Activated naive CD8-positive, alpha-beta T cell treated with anti-CD3 and anti-CD28 coated beads, Interleukin-2, amount 10 ng/mL, durations not matched to agents 7 days and 5 days (primary cell): Measurements from ENCODE around the gene UBE2E3. TPM values are rescaled to one million over a fixed set of nuclear protein-coding genes. Genes with fewer than 3 reads are reported as not detected.
"Not testable (repeated sequence)": the region's sequence is repeated elsewhere in the genome, so short reads cannot be mapped to it uniquely, and the experiment has no call there.

Experiments
- ATAC-seq: fragments of 150-1000 bp; cut with Tn5 transposase; one replicate; pipeline ENCODE4 v1.10.0; 2021; ENCODE audit warnings: low read depth, moderate library complexity
- POLR2A ChIA-PET: fragments of 350-600 bp; sonication (Branson Sonifier 250); formaldehyde crosslinking; loops from one replicate; lab custom pipeline; 2021; ENCODE audit warnings: antibody characterized with exemption; lab: Charles Lee
- DNase-seq: peaks from one replicate; pipeline ENCODE4 v3.0.0; 2021
- H3K27ac Mint-ChIP-seq: one replicate; pipeline ENCODE4 v1.8.0; 2022; ENCODE audit warnings: mild to moderate bottlenecking, mixed read lengths
- H3K27me3 Mint-ChIP-seq: one replicate; pipeline ENCODE4 v1.8.0; 2022; ENCODE audit warnings: mild to moderate bottlenecking, moderate library complexity, mixed read lengths
- H3K36me3 Mint-ChIP-seq: one replicate; pipeline ENCODE4 v1.8.0; 2021; ENCODE audit warnings: mild to moderate bottlenecking, mixed read lengths
- H3K4me1 Mint-ChIP-seq: one replicate; pipeline ENCODE4 v1.8.0; 2021; ENCODE audit warnings: mixed read lengths
- H3K4me3 Mint-ChIP-seq: one replicate; pipeline ENCODE4 v1.8.0; 2022; ENCODE audit warnings: mild to moderate bottlenecking, moderate library complexity, mixed read lengths
- H3K9me3 Mint-ChIP-seq: one replicate; pipeline ENCODE4 v1.8.0; 2021; ENCODE audit warnings: mixed read lengths
- total RNA-seq, 2 experiments: library from RNA; stranded (reverse); gene quantifications; one replicate each; pipeline ENCODE4 v1.2.3, GENCODE V29; 2021

UBE2E3 gene
- total RNA-seq, 2 experiments from 2014 or later = 22.0 to 28.8 TPM

GRCh38 chr2:181021199-181021789, 40.9 kb downstream of the UBE2E3 start:
- POLR2A ChIA-PET = no interaction called here
- H3K27ac Mint-ChIP-seq = no peak overlapping the region
- peaks cover 3% of the 10 kb centered on the region for H3K9me3 Mint-ChIP-seq
- H3K36me3 Mint-ChIP-seq = peaks cover 9% of the 10 kb centered on the region
- H3K4me3 Mint-ChIP-seq = no peak overlapping the region
- peaks cover 7% of the 10 kb centered on the region for H3K4me1 Mint-ChIP-seq
- ATAC-seq (no peak), DNase-seq (no peak)
- H3K27me3 Mint-ChIP-seq = no peaks in the 10 kb centered on the region

- Mint-ChIP-seq H3K4me3 (no peak overlapping the region), H3K36me3 (peaks cover 7% of the 10 kb centered on the region), H3K27me3 (no peaks in the 10 kb centered on the region), H3K9me3 (peaks cover 3% of the 10 kb centered on the region), H3K27ac (no peak overlapping the region), H3K4me1 (peaks cover 9% of the 10 kb centered on the region)
- DNase-seq (no peak), ATAC-seq (no peak)
- POLR2A ChIA-PET = no interaction called here
Observed at GRCh38 chr2:181022652-181023051, 42.2 kb downstream of the UBE2E3 start.

DNA sequence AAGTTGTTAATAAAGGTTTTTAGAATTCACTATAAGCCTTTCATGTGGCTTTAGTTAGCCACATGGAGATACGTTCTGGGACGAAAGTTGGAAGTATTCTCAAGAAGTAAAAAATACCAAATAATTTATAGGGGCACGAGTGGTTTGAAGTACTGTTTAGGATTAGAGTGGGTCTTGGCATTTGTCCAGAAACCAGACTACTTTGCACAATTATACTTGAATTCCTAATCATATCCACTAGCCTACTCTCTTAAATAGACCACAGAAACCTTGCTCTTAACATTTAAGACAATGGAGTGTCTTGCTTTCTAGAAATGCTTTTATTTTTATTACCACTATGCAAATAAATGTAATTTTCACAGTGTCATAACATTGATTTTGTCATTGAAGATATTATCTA, 44.6 kb downstream of the UBE2E3 start:
- no peaks in the 10 kb centered on the region for H3K27me3 Mint-ChIP-seq
- DNase-seq (no peak), ATAC-seq (no peak)
- H3K36me3 Mint-ChIP-seq = peaks cover 5% of the 10 kb centered on the region
- POLR2A ChIA-PET = no interaction called here
- no peak overlapping the region for H3K27ac Mint-ChIP-seq
- no peak overlapping the region for H3K4me3 Mint-ChIP-seq
- peaks cover 2% of the 10 kb centered on the region for H3K9me3 Mint-ChIP-seq
- peaks cover 7% of the 10 kb centered on the region for H3K4me1 Mint-ChIP-seq

DNA sequence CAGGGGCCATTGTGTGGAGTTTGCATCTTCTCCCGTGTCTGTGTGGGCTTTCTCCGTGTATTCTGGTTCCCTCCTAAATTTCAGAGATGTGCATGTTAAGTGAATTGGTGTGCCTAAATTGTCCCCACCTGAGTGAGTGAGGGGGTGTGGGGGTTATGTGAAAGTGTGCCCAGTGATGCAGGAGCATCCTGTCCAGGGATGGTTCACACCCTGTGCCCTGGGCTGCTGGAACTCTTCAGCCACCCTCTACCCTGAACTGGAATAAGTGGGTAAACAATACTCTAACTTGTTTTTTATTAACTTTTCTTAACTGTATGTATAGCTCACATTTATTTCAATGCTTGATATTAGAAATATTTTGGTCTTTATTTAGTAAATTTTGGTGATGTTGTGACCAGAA, 56.0 kb downstream of the UBE2E3 start:
- no peak for ATAC-seq
- Mint-ChIP-seq H3K36me3 (peaks cover 5% of the 10 kb centered on the region), H3K27me3 (no peaks in the 10 kb centered on the region), H3K4me3 (no peak overlapping the region), H3K9me3 (peaks cover 3% of the 10 kb centered on the region), H3K4me1 (peaks cover 12% of the 10 kb centered on the region), H3K27ac (no peak overlapping the region)
- DNase-seq = no peak
- POLR2A ChIA-PET = no interaction called here

DNA sequence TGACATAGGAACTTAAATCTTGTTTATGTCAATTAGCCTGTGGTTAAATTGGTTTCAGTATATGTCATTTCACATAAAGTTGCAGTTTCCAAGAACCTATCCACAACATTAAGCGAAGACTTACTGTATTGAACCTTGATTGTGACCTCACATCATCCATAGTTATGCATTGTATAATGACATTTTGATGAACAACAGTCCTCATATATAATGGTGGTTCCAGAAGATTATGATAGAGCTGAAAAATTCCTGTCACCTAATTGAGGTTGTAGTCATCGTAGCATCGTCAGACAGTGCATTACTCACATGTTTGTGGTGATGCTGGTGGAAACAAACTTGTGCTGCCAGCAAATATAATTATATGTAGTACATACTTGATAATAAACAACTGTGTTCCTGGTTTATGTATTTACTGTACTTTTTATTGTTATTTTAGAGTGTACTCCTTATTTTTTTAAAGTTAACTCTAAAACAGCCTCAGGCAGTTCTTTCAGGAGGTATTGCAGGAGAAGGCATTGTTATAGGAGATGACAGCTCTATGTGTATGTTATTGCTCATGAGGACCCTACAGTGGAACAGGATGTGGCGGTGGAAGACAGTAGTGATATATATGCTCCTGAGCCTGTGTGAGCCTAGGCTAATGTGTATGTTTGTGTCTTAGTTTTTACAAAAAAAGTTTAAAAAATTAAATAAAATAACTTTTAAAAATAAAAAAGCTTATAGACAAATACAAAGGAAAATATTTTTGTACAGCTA, 56.6 kb downstream of the UBE2E3 start:
- POLR2A ChIA-PET = no interaction called here
- Mint-ChIP-seq H3K9me3 (peaks cover 3% of the 10 kb centered on the region), H3K27me3 (no peaks in the 10 kb centered on the region), H3K4me1 (peaks cover 12% of the 10 kb centered on the region), H3K27ac (no peak overlapping the region), H3K4me3 (no peak overlapping the region), H3K36me3 (peaks cover 5% of the 10 kb centered on the region)
- ATAC-seq = peak; percentile 88
- DNase-seq = no peak

DNA sequence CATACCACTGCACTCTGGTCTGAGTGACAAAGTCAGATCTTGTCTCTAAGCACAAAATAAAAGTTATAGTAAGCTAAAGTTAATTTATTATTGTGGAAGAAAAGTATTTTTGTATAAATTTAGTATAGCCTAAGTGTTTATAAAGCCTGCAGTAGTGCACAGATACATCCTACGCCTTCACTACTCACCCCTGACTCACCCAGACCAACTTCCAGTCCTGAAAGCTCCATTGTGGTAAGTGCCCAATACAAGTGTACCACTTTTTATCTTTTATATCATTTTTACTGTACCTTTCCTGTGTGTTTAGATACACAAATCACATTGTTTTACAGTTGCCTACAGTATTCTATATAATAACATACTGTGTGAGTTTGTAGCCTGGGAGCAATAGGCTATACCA, 57.5 kb downstream of the UBE2E3 start:
- Mint-ChIP-seq H3K36me3 (peaks cover 2% of the 10 kb centered on the region), H3K4me1 (peaks cover 12% of the 10 kb centered on the region), H3K4me3 (no peak overlapping the region), H3K27me3 (no peaks in the 10 kb centered on the region), H3K9me3 (no peaks in the 10 kb centered on the region), H3K27ac (no peak overlapping the region)
- ATAC-seq = no peak
- no peak for DNase-seq
- POLR2A ChIA-PET = no interaction called here

- POLR2A ChIA-PET = no interaction called here
- no peak for ATAC-seq
Observed at GRCh38 chr2:181038796-181039195, 58.4 kb downstream of the UBE2E3 start.

GRCh38 chr2:181040839-181041238, 60.4 kb downstream of the UBE2E3 start:
- POLR2A ChIA-PET, DNase-seq, ATAC-seq, H3K4me3 Mint-ChIP-seq, H3K27ac Mint-ChIP-seq, H3K36me3 Mint-ChIP-seq, H3K9me3 Mint-ChIP-seq, H3K27me3 Mint-ChIP-seq: not testable (repeated sequence)
- H3K4me1 Mint-ChIP-seq = peaks cover 14% of the 10 kb centered on the region

More at GRCh38 chr2:181038796-181039195, 58.4 kb downstream of the UBE2E3 start:
- Mint-ChIP-seq H3K4me1 (peaks cover 12% of the 10 kb centered on the region), H3K27ac (no peak overlapping the region), H3K27me3 (no peaks in the 10 kb centered on the region), H3K4me3 (no peak overlapping the region), H3K36me3 (no peaks in the 10 kb centered on the region), H3K9me3 (no peaks in the 10 kb centered on the region)
- no peak for DNase-seq

DNA sequence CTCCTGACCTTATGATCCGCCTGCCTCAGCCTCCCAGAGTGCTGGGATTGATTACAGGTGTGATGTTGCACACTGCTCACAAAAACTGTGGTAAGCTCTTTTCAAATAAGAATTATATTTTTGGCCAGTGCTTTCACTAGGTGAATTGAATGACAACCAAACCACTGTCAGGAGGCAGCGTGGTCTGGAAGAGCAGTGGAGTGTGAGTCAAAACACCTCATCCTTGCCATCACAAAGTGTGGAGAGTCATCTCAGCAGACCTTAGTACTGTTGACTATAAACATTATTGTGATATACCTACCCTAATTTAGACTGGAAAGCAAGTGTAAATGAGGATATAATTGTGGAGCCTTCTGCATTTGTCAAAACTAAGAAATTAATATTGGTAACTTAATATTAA, 61.3 kb downstream of the UBE2E3 start:
- Mint-ChIP-seq H3K9me3 (no peaks in the 10 kb centered on the region), H3K4me3 (no peak overlapping the region), H3K4me1 (peaks cover 8% of the 10 kb centered on the region), H3K27me3 (no peaks in the 10 kb centered on the region), H3K36me3 (no peaks in the 10 kb centered on the region), H3K27ac (no peak overlapping the region)
- no peak for ATAC-seq
- DNase-seq = no peak
- POLR2A ChIA-PET = no interaction called here

- peaks cover 2% of the 10 kb centered on the region for H3K4me1 Mint-ChIP-seq
- POLR2A ChIA-PET = no interaction called here
- no peaks in the 10 kb centered on the region for H3K36me3 Mint-ChIP-seq
- no peaks in the 10 kb centered on the region for H3K9me3 Mint-ChIP-seq
- DNase-seq (no peak), ATAC-seq (no peak)
- H3K4me3 Mint-ChIP-seq = no peak overlapping the region
- no peak overlapping the region for H3K27ac Mint-ChIP-seq
- H3K27me3 Mint-ChIP-seq = no peaks in the 10 kb centered on the region
Observed at GRCh38 chr2:181042706-181043105, 62.3 kb downstream of the UBE2E3 start.

DNA sequence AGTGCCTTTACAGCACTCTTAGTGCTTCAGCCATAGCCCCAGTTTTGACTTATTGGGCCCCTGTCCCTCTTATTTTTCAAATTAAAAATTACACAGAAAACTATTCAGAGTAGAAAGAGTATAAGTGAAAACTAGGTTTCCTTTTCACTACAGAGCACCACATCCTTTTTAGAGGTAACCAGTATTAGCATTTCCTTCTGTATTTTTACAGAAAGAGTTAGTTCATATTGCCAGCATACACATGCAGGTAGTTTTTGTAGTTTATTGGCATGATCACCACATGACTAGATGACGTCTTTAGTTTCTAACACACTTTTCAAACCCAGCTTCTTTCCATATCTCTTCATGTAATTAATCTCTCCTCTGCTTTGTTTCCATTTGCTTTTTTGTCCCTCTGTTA, 66.4 kb downstream of the UBE2E3 start:
- DNase-seq = no peak
- peak; percentile 89 for ATAC-seq
- POLR2A ChIA-PET = no interaction called here
- peaks cover 2% of the 10 kb centered on the region for H3K4me1 Mint-ChIP-seq
- no peak overlapping the region for H3K27ac Mint-ChIP-seq
- no peaks in the 10 kb centered on the region for H3K36me3 Mint-ChIP-seq
- no peaks in the 10 kb centered on the region for H3K27me3 Mint-ChIP-seq
- no peaks in the 10 kb centered on the region for H3K9me3 Mint-ChIP-seq
- no peak overlapping the region for H3K4me3 Mint-ChIP-seq

- H3K4me1 Mint-ChIP-seq = peaks cover 4% of the 10 kb centered on the region
- no peaks in the 10 kb centered on the region for H3K9me3 Mint-ChIP-seq
- no peak overlapping the region for H3K27ac Mint-ChIP-seq
- POLR2A ChIA-PET = interaction anchor here (1.0 kb wide), 1 partner anchor 64 kb away, joined by 3 read pairs; no protein-coding TSS in a partner anchor
- no peak overlapping the region for H3K4me3 Mint-ChIP-seq
- H3K27me3 Mint-ChIP-seq = no peaks in the 10 kb centered on the region
- no peaks in the 10 kb centered on the region for H3K36me3 Mint-ChIP-seq
- ATAC-seq (no peak), DNase-seq (no peak)
Observed at GRCh38 chr2:181047829-181048228, 67.4 kb downstream of the UBE2E3 start.

GRCh38 chr2:181051861-181052522, 71.6 kb downstream of the UBE2E3 start:
- H3K4me1 Mint-ChIP-seq = peaks cover 6% of the 10 kb centered on the region
- POLR2A ChIA-PET = no interaction called here
- peaks cover 1% of the 10 kb centered on the region for H3K9me3 Mint-ChIP-seq
- no peaks in the 10 kb centered on the region for H3K36me3 Mint-ChIP-seq
- ATAC-seq (no peak), DNase-seq (no peak)
- no peak overlapping the region for H3K27ac Mint-ChIP-seq
- no peaks in the 10 kb centered on the region for H3K27me3 Mint-ChIP-seq
- no peak overlapping the region for H3K4me3 Mint-ChIP-seq

DNA sequence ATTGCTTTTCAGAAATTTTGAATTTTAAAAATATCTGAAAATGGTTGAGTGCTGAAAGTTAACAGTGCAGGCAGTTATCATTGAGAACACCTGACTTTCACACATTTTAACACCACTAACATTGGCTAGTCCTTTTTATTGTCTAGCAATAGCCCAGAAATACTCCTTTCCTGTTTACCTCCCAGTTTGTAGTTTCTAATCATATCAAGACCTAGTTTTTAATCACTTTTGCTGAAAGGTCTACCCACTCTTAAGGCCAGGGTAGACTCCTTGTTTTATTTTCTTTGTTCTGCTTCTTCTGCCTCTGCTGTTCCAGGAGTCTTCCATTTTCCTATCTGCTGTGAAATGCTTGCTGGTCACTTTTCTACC, 72.1 kb downstream of the UBE2E3 start:
- Mint-ChIP-seq H3K4me1 (peaks cover 6% of the 10 kb centered on the region), H3K9me3 (peaks cover 1% of the 10 kb centered on the region), H3K27ac (no peak overlapping the region), H3K36me3 (no peaks in the 10 kb centered on the region), H3K4me3 (no peak overlapping the region), H3K27me3 (no peaks in the 10 kb centered on the region)
- no peak for DNase-seq
- POLR2A ChIA-PET = no interaction called here
- no peak for ATAC-seq
